Fibroblast of the aortic adventitia (primary cell): Measurements from ENCODE around the gene PAPOLG. TPM values are rescaled to one million over a fixed set of nuclear protein-coding genes. Genes with fewer than 3 reads are reported as not detected.
A peak's percentile ranks its signal among the peaks of the same experiment; 100 is the strongest.

ENCODE experiments used
- DNase-seq: peaks from one replicate; pipeline ENCODE4 v3.0.0-alpha.2; 2010; ENCODE audit warnings: low read depth
- H3K4me3 ChIP-seq: 2 replicates; pipeline ENCODE4 v1.5.1; 2011; ENCODE audit warnings: low read depth, mild to moderate bottlenecking, control low read depth, low read length, moderate library complexity
- CTCF ChIP-seq: IDR thresholded peaks from 2 replicates; pipeline ENCODE4 v1.5.1; 2011; ENCODE audit warnings: mild to moderate bottlenecking, low read length, control low read depth, inconsistent platforms; ENCODE audit not compliant: insufficient read depth
- total RNA-seq: library from RNA; depleted of rRNA; stranded (reverse); fragments of >200 nt; gene quantifications from 2 replicates; pipeline ENCODE4 v1.2.3, GENCODE V29; 2012; ENCODE audit warnings: low replicate concordance

PAPOLG gene
- 13.2 and 18.9 TPM in 2 replicates for total RNA-seq

DNA sequence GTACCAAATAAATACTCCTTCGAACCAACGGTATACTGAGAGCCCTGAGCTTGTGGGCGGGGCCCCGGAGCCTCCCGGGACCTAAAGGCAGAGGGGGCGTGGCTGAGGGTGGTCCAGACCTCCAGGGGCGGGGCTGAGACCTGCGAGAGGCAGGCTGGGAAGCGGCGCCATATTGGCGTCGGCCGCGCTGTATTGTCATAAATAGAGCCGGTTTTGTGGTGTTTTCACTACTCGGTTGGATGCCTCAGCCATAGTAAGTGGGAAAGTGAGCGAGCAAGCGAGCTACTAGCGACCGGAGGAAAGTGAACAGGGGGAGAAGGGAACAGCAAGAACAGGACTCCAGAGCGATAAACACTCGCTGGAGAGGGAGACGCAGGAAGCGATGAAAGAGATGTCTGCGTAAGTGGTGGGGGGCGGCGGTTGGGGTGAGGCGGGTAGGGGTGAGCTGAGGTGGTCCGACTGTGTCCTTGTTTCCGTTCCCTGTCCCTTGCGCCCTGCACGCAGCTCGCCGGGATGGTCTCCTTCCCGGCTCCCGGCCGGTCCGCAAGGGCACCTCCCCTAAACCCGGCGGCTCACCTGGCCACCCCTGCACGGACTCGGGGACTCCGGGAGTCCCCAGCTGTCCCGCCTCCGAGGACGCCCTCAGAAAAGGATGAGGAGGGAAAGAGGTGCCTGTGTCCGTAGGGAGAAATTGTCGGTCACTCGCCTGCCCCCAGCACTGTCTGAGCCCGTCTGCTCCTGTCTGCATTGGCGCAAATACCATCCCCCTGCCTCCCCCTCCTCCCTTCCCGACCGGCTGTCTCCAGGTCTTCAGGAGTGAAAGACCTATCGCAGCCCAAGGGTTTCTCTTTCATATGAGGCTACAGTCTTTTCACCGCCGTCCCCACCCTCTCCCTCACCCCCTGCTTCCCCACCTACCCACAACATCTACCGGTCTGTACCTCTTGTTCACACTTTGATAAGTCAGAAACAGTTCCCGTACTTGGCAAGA, at the start of gene PAPOLG:
PAPOLG (plus strand) TSS at position 172 of the 991 bp plus-strand sequence; CDS start at position 383, 211 bp downstream.
- peak; percentile 85 for DNase-seq
- peak within 1 kb of the TSS; percentile 99 for H3K4me3 ChIP-seq
- TF ChIP-seq CTCF: no peak

- TF ChIP-seq CTCF: peak; percentile 63
- H3K4me3 ChIP-seq: no peak overlapping the region
- peak; percentile 59 for DNase-seq
Observed at GRCh38 chr2:60707750-60708371, 48.2 kb upstream of the PAPOLG start.

- no peak for DNase-seq
- no peak for TF ChIP-seq CTCF
- no peak overlapping the region for H3K4me3 ChIP-seq
Observed at GRCh38 chr2:60708630-60709320, 47.3 kb upstream of the PAPOLG start.

DNA sequence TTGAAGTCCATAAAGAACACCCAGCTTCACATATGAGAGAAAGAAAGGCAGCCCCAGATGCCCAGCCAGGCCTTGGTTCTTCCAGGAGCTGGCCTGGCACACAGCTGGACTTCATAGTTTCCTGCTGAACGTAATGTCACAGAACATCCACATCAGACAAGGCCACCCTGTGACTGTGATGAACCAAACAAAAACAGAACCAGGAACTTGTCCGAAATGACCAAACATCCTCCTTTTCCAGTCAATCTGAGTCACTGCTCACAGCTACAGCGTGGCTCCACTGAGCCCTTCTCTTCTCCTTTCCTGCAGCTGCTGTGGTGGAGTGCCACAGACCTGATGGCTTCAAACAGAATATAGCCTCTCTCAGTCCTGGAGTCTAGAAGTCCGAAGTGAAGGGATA, 45.4 kb upstream of the PAPOLG start:
- no peak overlapping the region for H3K4me3 ChIP-seq
- no peak for TF ChIP-seq CTCF
- no peak for DNase-seq

GRCh38 chr2:60715561-60715960, 40.5 kb upstream of the PAPOLG start:
- no peak for TF ChIP-seq CTCF
- no peak for DNase-seq
- H3K4me3 ChIP-seq: no peak overlapping the region

GRCh38 chr2:60717691-60718090, 38.4 kb upstream of the PAPOLG start:
- no peak for DNase-seq
- no peak overlapping the region for H3K4me3 ChIP-seq
- TF ChIP-seq CTCF: no peak
